HCT116 (cell line): ENCODE results near the gene DNAJC25. TPM values are rescaled to one million over a fixed set of nuclear protein-coding genes. Genes with fewer than 3 reads are reported as not detected.

ENCODE experiments used
- ATAC-seq: fragments of 200-7000 bp; cut with Tn5 transposase; 2 replicates; pipeline ENCODE4 v1.9.1; 2020; ENCODE audit warnings: mild to moderate bottlenecking, moderate library complexity
- BruUV-seq: library from RNA; stranded (reverse); fragments of 400-500 nt; replicated peaks from 2 replicates; lab custom pipeline; 2021; lab: Mats Ljungman, UMichigan
- CTCF ChIA-PET: fragments of 300-600 bp; sonication (Branson Sonifier 250); formaldehyde crosslinking; loops from one replicate; lab custom pipeline; 2021; ENCODE audit warnings: antibody characterized with exemption; lab: Charles Lee
- POLR2A ChIA-PET: fragments of 300-600, 350-600 bp; sonication (Branson Sonifier 250); formaldehyde crosslinking; loops from one replicate; lab custom pipeline; 2021; ENCODE audit warnings: antibody characterized with exemption; lab: Charles Lee
- RAD21 ChIA-PET, 2 experiments: fragments of 300-600 bp; sonication (Branson Sonifier 250); formaldehyde crosslinking; loops; one replicate each; lab custom pipeline; 2023; ENCODE audit warnings: low total read pairs in 2 of 2; ENCODE audit not compliant: uncharacterized antibody in 2 of 2, unreplicated experiment in 2 of 2, low non-redundant PET in 1 of 2; lab: Charles Lee
- DNase-seq: peaks from one replicate; pipeline ENCODE4 v3.0.0-alpha.2; 2010; ENCODE audit warnings: low read depth, low spot score
- H2AFZ ChIP-seq: fragments of 200-600 bp; shearing (Covaris generic), sonication (generic); 2 replicates; pipeline ENCODE4 v1.6.1; 2017; ENCODE audit warnings: low read depth, mixed run types, mixed read lengths, antibody characterized with exemption, low read length; ENCODE audit not compliant: poor library complexity, severe bottlenecking
- H3K27ac ChIP-seq: 2 replicates; pipeline ENCODE4 v1.5.1; 2012; ENCODE audit warnings: low read depth, low read length
- H3K27me3 ChIP-seq: fragments of 200-600 bp; sonication (generic); 2 replicates; pipeline ENCODE4 v1.6.1; 2016; ENCODE audit warnings: mixed run types, low read length, mixed read lengths; ENCODE audit not compliant: insufficient read depth
- H3K36me3 ChIP-seq, 2 experiments: fragments of 200-500 bp in 1 of 2; fragments of 200-600 bp in 1 of 2; sonication (Bioruptor generic) in 1 of 2; sonication (generic) in 1 of 2; 2 replicates each; pipeline versions ENCODE4 v1.5.1 to v1.6.1; 2014 to 2016; ENCODE audit warnings: low read length in 2 of 2, inconsistent platforms in 1 of 2, mixed read lengths in 1 of 2, mixed run types in 1 of 2; ENCODE audit not compliant: insufficient read depth in 2 of 2, control insufficient read depth in 1 of 2
- H3K4me1 ChIP-seq, 2 experiments: fragments of 200-600 bp in 1 of 2; sonication (generic) in 1 of 2; 2 replicates each; pipeline versions ENCODE4 v1.5.1 to v1.6.1; 2012 to 2017; ENCODE audit warnings: low read length in 2 of 2, inconsistent platforms in 1 of 2, mild to moderate bottlenecking in 1 of 2, mixed read lengths in 1 of 2, mixed run types in 1 of 2, moderate library complexity in 1 of 2; ENCODE audit not compliant: insufficient read depth in 2 of 2, control insufficient read depth in 1 of 2
- H3K4me2 ChIP-seq: fragments of 200-600 bp; sonication (generic); 2 replicates; pipeline ENCODE4 v1.6.1; 2017; ENCODE audit warnings: mixed run types, low read length, mixed read lengths
- H3K4me3 ChIP-seq, 2 experiments: fragments of 200-600 bp in 1 of 2; sonication (generic) in 1 of 2; replicated peaks in 1 of 2; 2 replicates each; pipeline ENCODE4 v1.5.1; 2011 to 2016; ENCODE audit warnings: low read length in 2 of 2, control low read depth in 1 of 2, low read depth in 1 of 2, mild to moderate bottlenecking in 1 of 2, mixed read lengths in 1 of 2, mixed run types in 1 of 2
- H3K79me2 ChIP-seq: fragments of 200-600 bp; sonication (generic); 2 replicates; pipeline ENCODE4 v1.6.1; 2017; ENCODE audit warnings: mild to moderate bottlenecking, mixed run types, low read length, moderate library complexity, mixed read lengths; ENCODE audit not compliant: insufficient read depth
- H3K9ac ChIP-seq: fragments of 200-600 bp; sonication (generic); 2 replicates; pipeline ENCODE4 v1.6.1; 2016; ENCODE audit warnings: low read length, mixed read lengths
- H3K9me2 ChIP-seq: fragments of 200-600 bp; sonication (generic), shearing (Covaris generic); 2 replicates; pipeline ENCODE4 v1.6.1; 2017; ENCODE audit warnings: mixed run types, mild to moderate bottlenecking, moderate library complexity; ENCODE audit not compliant: insufficient read depth
- H3K9me3 ChIP-seq, 2 experiments: fragments of 200-500 bp in 1 of 2; fragments of 200-600 bp in 1 of 2; sonication (Bioruptor generic) in 1 of 2; sonication (generic) in 1 of 2; 2 replicates each; pipeline ENCODE4 v1.6.1; 2014 to 2017; ENCODE audit warnings: low read length in 2 of 2, mixed read lengths in 2 of 2, inconsistent platforms in 1 of 2, low read depth in 1 of 2, mild to moderate bottlenecking in 1 of 2, mixed run types in 1 of 2, moderate library complexity in 1 of 2; ENCODE audit not compliant: control insufficient read depth in 1 of 2, insufficient read depth in 1 of 2
- H4K20me1 ChIP-seq: fragments of 200-600 bp; sonication (generic), shearing (Covaris generic); 2 replicates; pipeline ENCODE4 v1.6.1; 2017; ENCODE audit warnings: mixed run types, mild to moderate bottlenecking, moderate library complexity; ENCODE audit not compliant: insufficient read depth
- CBX3 ChIP-seq: IDR thresholded peaks from 2 replicates; pipeline ENCODE4 v1.6.1; 2012; ENCODE audit warnings: low read depth
- CEBPB ChIP-seq: IDR thresholded peaks from 2 replicates; pipeline ENCODE4 v1.6.1; 2012; ENCODE audit warnings: low read depth
- CTCF ChIP-seq, 3 experiments: fragments of 200-600 bp in 1 of 3; sonication (generic) in 1 of 3; IDR thresholded peaks in 2 of 3; conservative IDR thresholded peaks in 1 of 3; 2 replicates each; pipeline ENCODE4 v1.5.1; 2012 to 2017; ENCODE audit warnings: low read depth in 2 of 3, low read length in 2 of 3, antibody characterized with exemption in 1 of 3, borderline replicate concordance in 1 of 3, control low read depth in 1 of 3, mild to moderate bottlenecking in 1 of 3, mixed read lengths in 1 of 3, mixed run types in 1 of 3, moderate library complexity in 1 of 3; ENCODE audit not compliant: insufficient read depth in 1 of 3
- EGR1 ChIP-seq: IDR thresholded peaks from 2 replicates; pipeline ENCODE4 v1.6.1; 2012; ENCODE audit warnings: low read depth
- ELF1 ChIP-seq: IDR thresholded peaks from 2 replicates; pipeline ENCODE4 v1.6.1; 2012; ENCODE audit warnings: low read depth, borderline replicate concordance
- EZH2 ChIP-seq: fragments of 200-600 bp; sonication (generic); IDR thresholded peaks from 2 replicates; pipeline ENCODE4 v1.6.1; 2017; ENCODE audit warnings: antibody characterized with exemption, mixed run types
- FOSL1 ChIP-seq: IDR thresholded peaks from 2 replicates; pipeline ENCODE4 v1.6.1; 2012; ENCODE audit warnings: low read depth
- JUND ChIP-seq: IDR thresholded peaks from 2 replicates; pipeline ENCODE4 v1.6.1; 2012
- MAX ChIP-seq: IDR thresholded peaks from 2 replicates; pipeline ENCODE4 v1.6.1; 2012
- POLR2A ChIP-seq: IDR thresholded peaks from 2 replicates; pipeline ENCODE4 v1.7.0; 2011; ENCODE audit warnings: borderline replicate concordance; ENCODE audit not compliant: insufficient read depth, insufficient read length; ENCODE audit errors: extremely low read depth
- POLR2AphosphoS5 ChIP-seq: IDR thresholded peaks from 2 replicates; pipeline ENCODE4 v1.6.1; 2011; ENCODE audit warnings: mild to moderate bottlenecking, low read depth, low read length, moderate library complexity
- RAD21 ChIP-seq: IDR thresholded peaks from 2 replicates; pipeline ENCODE4 v1.6.1; 2012; ENCODE audit warnings: low read depth, mild to moderate bottlenecking
- REST ChIP-seq: IDR thresholded peaks from 2 replicates; pipeline ENCODE4 v1.6.1; 2012; ENCODE audit warnings: low read depth
- SIN3A ChIP-seq: IDR thresholded peaks from 2 replicates; pipeline ENCODE4 v1.6.1; 2012; ENCODE audit warnings: low read depth
- SRF ChIP-seq: IDR thresholded peaks from 2 replicates; pipeline ENCODE4 v1.6.1; 2012; ENCODE audit warnings: low read depth
- YY1 ChIP-seq: IDR thresholded peaks from 2 replicates; pipeline ENCODE4 v1.6.1; 2011; ENCODE audit warnings: low read length, low read depth, moderate library complexity, mild to moderate bottlenecking; ENCODE audit not compliant: insufficient replicate concordance; ENCODE audit errors: extremely low read depth
- ZBTB33 ChIP-seq: IDR thresholded peaks from 2 replicates; pipeline ENCODE4 v1.6.1; 2011; ENCODE audit warnings: mild to moderate bottlenecking, low read length, moderate library complexity; ENCODE audit not compliant: insufficient replicate concordance; ENCODE audit errors: extremely low read depth
- ZFX ChIP-seq: fragments of 450-650 bp; IDR thresholded peaks from 2 replicates; pipeline ENCODE4 v1.6.1; 2017
- ZNF274 ChIP-seq: fragments of 200-500 bp; sonication (Bioruptor generic); IDR thresholded peaks from 2 replicates; pipeline ENCODE4 v1.6.1; 2014; ENCODE audit warnings: mild to moderate bottlenecking, low read depth, low read length, inconsistent platforms
- intact Hi-C: fragments of 100-400 bp; cut with micrococcal nuclease; formaldehyde crosslinking; loops from 2 replicates; pipeline ENCODE4 v1.10.0; 2022
- total RNA-seq: library from RNA; stranded (reverse); gene quantifications from one replicate; pipeline ENCODE4 v1.2.1, GENCODE V29; 2021; ENCODE audit not compliant: unreplicated experiment

The DNAJC25 gene
- total RNA-seq, 1 experiment from 2014 or later = 7.1 TPM

- no TSS peak for BruUV-seq
- CTCF ChIA-PET = no interaction called here
- H3K9me2 ChIP-seq = no peaks in the 10 kb centered on the region
- H3K4me3 ChIP-seq = no peak overlapping the region
- RAD21 ChIA-PET = no interaction called here
- H3K27ac ChIP-seq = no peak overlapping the region
- no peak for ATAC-seq
- no peak overlapping the region for H3K4me2 ChIP-seq
- no peaks in the 10 kb centered on the region for H3K4me1 ChIP-seq
- H3K27me3 ChIP-seq = no peaks in the 10 kb centered on the region
- DNase-seq = no peak
- POLR2A ChIA-PET = no interaction called here
- TF ChIP-seq POLR2A (no peak), CBX3 (no peak), EZH2 (no peak), ZNF274 (no peak), JUND (no peak), CTCF (IDR thresholded peaks at IDR 0.05 in 2 of 3, conservative IDR thresholded peaks at IDR 0.05 in 1 of 3; ENCODE audit: borderline replicate concordance in 1 of 3, insufficient read depth in 1 of 3, low read depth in 2 of 3, low read length in 2 of 3) (no peak), ZFX (no peak), ELF1 (no peak), POLR2AphosphoS5 (no peak), CEBPB (no peak), MAX (no peak), EGR1 (no peak), FOSL1 (no peak), REST (no peak), SRF (no peak), ZBTB33 (no peak), SIN3A (no peak), RAD21 (no peak), YY1 (no peak)
- H3K9ac ChIP-seq = no peak overlapping the region
- H3K9me3 ChIP-seq = no peaks in the 10 kb centered on the region
- H3K36me3 ChIP-seq = no peaks in the 10 kb centered on the region
- H2AFZ ChIP-seq = no peak overlapping the region
- intact Hi-C loops = no loop called here
- no peaks in the 10 kb centered on the region for H4K20me1 ChIP-seq
- H3K79me2 ChIP-seq = no peaks in the 10 kb centered on the region
These were observed 52.3 kb downstream of the DNAJC25 start for GRCh38 chr9:111683392-111683791.
